Keratinocyte (primary cell): ENCODE results near the gene AASDHPPT. TPM values are rescaled to one million over a fixed set of nuclear protein-coding genes. Genes with fewer than 3 reads are reported as not detected.

Source experiments
- DNase-seq: peaks from one replicate; pipeline ENCODE4 v3.0.0-alpha.2; 2011; ENCODE audit warnings: low read depth, missing footprints, low spot score
- FAIRE-seq: peaks from 2 replicates; lab custom pipeline; 2011; peaks lifted over from hg19 to GRCh38; lab: Jason Lieb, UNC
- H2AFZ ChIP-seq: 2 replicates; pipeline ENCODE4 v1.6.0; 2012; ENCODE audit warnings: low read length, control low read depth, inconsistent platforms; ENCODE audit not compliant: control insufficient read depth
- H3K27ac ChIP-seq: 2 replicates; pipeline ENCODE4 v1.5.1; 2011; ENCODE audit warnings: low read length; ENCODE audit not compliant: control insufficient read depth, insufficient read depth
- H3K27me3 ChIP-seq: 3 replicates; pipeline ENCODE4 v1.6.0; 2011; ENCODE audit warnings: low read length; ENCODE audit not compliant: control insufficient read depth, insufficient read depth; ENCODE audit errors: extremely low read depth
- H3K36me3 ChIP-seq, 2 experiments: 2 replicates in 1 of 2; 3 replicates in 1 of 2; pipeline ENCODE4 v1.5.1; 2011; ENCODE audit warnings: low read length in 2 of 2, mild to moderate bottlenecking in 1 of 2; ENCODE audit not compliant: control insufficient read depth in 2 of 2, insufficient read depth in 2 of 2; ENCODE audit errors: extremely low read depth in 1 of 2
- H3K4me1 ChIP-seq: 3 replicates; pipeline ENCODE4 v1.5.1; 2011; ENCODE audit warnings: low read length; ENCODE audit not compliant: control insufficient read depth, insufficient read depth; ENCODE audit errors: extremely low read depth
- H3K4me2 ChIP-seq: 3 replicates; pipeline ENCODE4 v1.6.0; 2011; ENCODE audit warnings: low read depth, low read length; ENCODE audit not compliant: control insufficient read depth, insufficient read depth; ENCODE audit errors: extremely low read depth
- H3K4me3 ChIP-seq, 3 experiments: fragments of 200-600 bp in 1 of 3; sonication (generic) in 1 of 3; 2 replicates in 2 of 3; 3 replicates in 1 of 3; pipeline ENCODE4 v1.5.1; 2011 to 2016; ENCODE audit warnings: low read length in 3 of 3, mild to moderate bottlenecking in 3 of 3, control low read depth in 2 of 3, inconsistent platforms in 1 of 3, low read depth in 1 of 3, mixed read lengths in 1 of 3, mixed run types in 1 of 3, moderate library complexity in 1 of 3; ENCODE audit not compliant: control insufficient read depth in 2 of 3, insufficient read depth in 2 of 3; ENCODE audit errors: extremely low read depth in 1 of 3
- H3K79me2 ChIP-seq: 2 replicates; pipeline ENCODE4 v1.6.0; 2012; ENCODE audit warnings: low read length; ENCODE audit not compliant: control insufficient read depth, insufficient read depth
- H3K9ac ChIP-seq: 3 replicates; pipeline ENCODE4 v1.6.0; 2011; ENCODE audit warnings: low read length; ENCODE audit not compliant: control insufficient read depth, insufficient read depth; ENCODE audit errors: extremely low read depth
- H3K9me1 ChIP-seq: 3 replicates; pipeline ENCODE4 v1.6.0; 2011; ENCODE audit warnings: low read length; ENCODE audit not compliant: control insufficient read depth, insufficient read depth; ENCODE audit errors: extremely low read depth
- H3K9me3 ChIP-seq: 2 replicates; pipeline ENCODE4 v1.5.1; 2012; ENCODE audit warnings: low read depth, low read length; ENCODE audit not compliant: control insufficient read depth
- H4K20me1 ChIP-seq: 3 replicates; pipeline ENCODE4 v1.6.0; 2011; ENCODE audit warnings: low read length; ENCODE audit not compliant: control insufficient read depth, insufficient read depth; ENCODE audit errors: extremely low read depth
- EZH2 ChIP-seq: IDR thresholded peaks from one replicate; pipeline ENCODE4 v1.6.1; 2012; ENCODE audit warnings: inconsistent platforms, mild to moderate bottlenecking, low read length, moderate library complexity
- dilution Hi-C: fragments of 300-500 bp; cut with MboI; formaldehyde crosslinking; loops from one replicate; pipeline ENCODE4 v1.7.0; 2020; ENCODE audit warnings: low sequenced_read_pairs; ENCODE audit not compliant: extremely low pct_ligation_motif_present
- polyA plus RNA-seq, 5 experiments: library from polyadenylated mRNA; depleted of rRNA in 3 of 5; stranded (reverse) in 3 of 5; stranded (forward) in 1 of 5; unstranded in 1 of 5; fragments of >200 nt; gene quantifications; 1 replicate in 1 of 5; 2 replicates in 3 of 5; 3 replicates in 1 of 5; pipeline versions ENCODE4 v1.2.1 to v1.2.3, GENCODE V29; 2011 to 2012; ENCODE audit warnings: missing spikeins in 2 of 5, low read depth in 1 of 5, low replicate concordance in 1 of 5
- TF ChIP-seq, protein P1 (sequence below), 3 experiments: IDR thresholded peaks in 1 of 3; conservative IDR thresholded peaks in 1 of 3; optimal IDR thresholded peaks in 1 of 3; 2 replicates in 2 of 3; 3 replicates in 1 of 3; pipeline versions ENCODE3 to v1.5.1; 2011; ENCODE audit warnings: low read length in 3 of 3, mild to moderate bottlenecking in 3 of 3, moderate library complexity in 2 of 3, control low read depth in 1 of 3, inconsistent platforms in 1 of 3; ENCODE audit not compliant: insufficient read depth in 2 of 3; ENCODE audit errors: extremely low read depth in 1 of 3

AASDHPPT gene
- polyA plus RNA-seq, 1 donor (not counting 4 experiments of a cell fraction or from before 2014, with no cell fraction given) = 53.0 TPM

DNA sequence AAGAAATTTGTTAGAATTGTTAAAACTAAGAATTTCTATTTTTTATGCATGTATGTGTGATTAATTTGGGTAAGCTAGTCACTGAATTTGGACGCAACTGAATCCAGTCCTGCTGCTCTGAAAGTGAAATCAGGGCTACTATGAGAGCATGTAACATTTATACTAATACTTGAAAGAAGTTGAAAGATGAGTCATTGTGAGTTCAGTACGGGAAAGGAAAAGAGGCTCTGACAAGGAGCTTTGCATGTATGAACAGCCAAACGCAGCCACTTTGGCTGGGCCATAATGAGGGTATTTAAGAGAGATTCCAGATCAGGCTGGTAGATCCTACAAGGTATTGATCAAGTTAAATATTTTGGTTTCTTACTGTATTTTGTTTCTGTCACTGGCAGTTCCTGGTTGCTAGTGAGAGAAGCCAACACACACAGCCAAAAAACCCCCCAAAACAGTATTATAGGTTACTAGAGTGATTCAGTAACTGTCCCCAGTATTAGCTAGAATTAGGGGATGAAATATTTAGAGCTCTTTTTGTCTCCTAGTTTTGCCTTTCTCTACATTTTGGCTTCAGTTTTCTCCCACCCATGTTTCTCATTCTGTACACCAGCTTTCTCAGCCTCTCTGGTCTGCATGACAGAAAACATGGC is 14.1 kb downstream of the AASDHPPT start:
- peak overlapping the region; percentile 45 for H3K4me2 ChIP-seq
- dilution Hi-C loops = no loop called here
- FAIRE-seq (peak; percentile 75), DNase-seq (peak; percentile 25)
- H3K9ac ChIP-seq = peak overlapping the region; percentile 34
- H3K9me3 ChIP-seq = no peaks in the 10 kb centered on the region
- peaks cover 3% of the 10 kb centered on the region for H4K20me1 ChIP-seq
- H3K27me3 ChIP-seq = no peaks in the 10 kb centered on the region
- H3K27ac ChIP-seq = peak overlapping the region; percentile 75
- H2AFZ ChIP-seq = no peak overlapping the region
- H3K79me2 ChIP-seq = peaks cover 45% of the 10 kb centered on the region
- no peaks in the 10 kb centered on the region for H3K9me1 ChIP-seq
- peaks cover 2 to 4% of the 10 kb centered on the region in 2 experiments for H3K36me3 ChIP-seq
- H3K4me1 ChIP-seq = peaks cover 31% of the 10 kb centered on the region
- H3K4me3 ChIP-seq = no peak overlapping the region
- TF ChIP-seq EZH2 = no peak
- TF ChIP-seq, protein P1, sequence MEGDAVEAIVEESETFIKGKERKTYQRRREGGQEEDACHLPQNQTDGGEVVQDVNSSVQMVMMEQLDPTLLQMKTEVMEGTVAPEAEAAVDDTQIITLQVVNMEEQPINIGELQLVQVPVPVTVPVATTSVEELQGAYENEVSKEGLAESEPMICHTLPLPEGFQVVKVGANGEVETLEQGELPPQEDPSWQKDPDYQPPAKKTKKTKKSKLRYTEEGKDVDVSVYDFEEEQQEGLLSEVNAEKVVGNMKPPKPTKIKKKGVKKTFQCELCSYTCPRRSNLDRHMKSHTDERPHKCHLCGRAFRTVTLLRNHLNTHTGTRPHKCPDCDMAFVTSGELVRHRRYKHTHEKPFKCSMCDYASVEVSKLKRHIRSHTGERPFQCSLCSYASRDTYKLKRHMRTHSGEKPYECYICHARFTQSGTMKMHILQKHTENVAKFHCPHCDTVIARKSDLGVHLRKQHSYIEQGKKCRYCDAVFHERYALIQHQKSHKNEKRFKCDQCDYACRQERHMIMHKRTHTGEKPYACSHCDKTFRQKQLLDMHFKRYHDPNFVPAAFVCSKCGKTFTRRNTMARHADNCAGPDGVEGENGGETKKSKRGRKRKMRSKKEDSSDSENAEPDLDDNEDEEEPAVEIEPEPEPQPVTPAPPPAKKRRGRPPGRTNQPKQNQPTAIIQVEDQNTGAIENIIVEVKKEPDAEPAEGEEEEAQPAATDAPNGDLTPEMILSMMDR (optimal IDR thresholded peaks at IDR 0.05 in 1 of 3, IDR thresholded peaks at IDR 0.05 in 1 of 3, conservative IDR thresholded peaks at IDR 0.05 in 1 of 3; ENCODE audit: extremely low read depth in 1 of 3, insufficient read depth in 2 of 3, low read length in 3 of 3) = no peak

DNA sequence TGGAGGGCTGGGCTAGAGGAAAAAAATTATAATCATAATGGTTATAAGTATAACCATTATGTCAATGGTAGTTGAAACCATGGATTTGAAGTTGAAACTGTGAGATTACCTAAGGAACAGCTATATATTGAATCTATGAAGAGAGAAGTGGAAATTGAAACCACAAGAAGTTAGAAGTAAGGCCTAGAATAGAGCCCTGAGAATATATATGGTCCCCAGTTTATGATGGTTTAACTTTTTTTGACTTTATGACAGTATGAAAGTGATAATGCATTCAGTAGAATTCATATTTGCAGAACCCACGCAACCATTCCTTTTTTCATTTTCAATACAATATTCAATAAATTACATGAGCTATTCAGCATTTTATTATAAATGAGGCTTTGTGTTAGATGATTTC is 15.0 kb downstream of the AASDHPPT start:
- dilution Hi-C loops = no loop called here
- FAIRE-seq (no peak), DNase-seq (no peak)
- Histone ChIP-seq H3K79me2 (peaks cover 39% of the 10 kb centered on the region), H3K4me3 (no peak overlapping the region), H4K20me1 (peaks cover 3% of the 10 kb centered on the region), H3K9me1 (no peaks in the 10 kb centered on the region), H3K9ac (no peak overlapping the region), H3K4me1 (peaks cover 29% of the 10 kb centered on the region), H3K9me3 (no peaks in the 10 kb centered on the region), H2AFZ (no peak overlapping the region), H3K36me3 (peaks cover 7 to 12% of the 10 kb centered on the region in 2 experiments), H3K27me3 (no peaks in the 10 kb centered on the region), H3K27ac (no peak overlapping the region), H3K4me2 (no peak overlapping the region)
- TF ChIP-seq, protein P1 (optimal IDR thresholded peaks at IDR 0.05 in 1 of 3, IDR thresholded peaks at IDR 0.05 in 1 of 3, conservative IDR thresholded peaks at IDR 0.05 in 1 of 3; ENCODE audit: extremely low read depth in 1 of 3, insufficient read depth in 2 of 3, low read length in 3 of 3) = no peak
- no peak for TF ChIP-seq EZH2
